ENCODE data around the gene MCTP2.

Gene MCTP2

GRCh38 chr15:94230883-94231722, at the start of gene MCTP2:
MCTP2 (plus strand) TSS chr15:94231561; CDS start chr15:94298266, 66,705 bp downstream.
- peak; percentile 33 to 74 (median 50) for DNase-seq

- DNase-seq, result no peak
These were observed 48.5 kb upstream of the MCTP2 start for GRCh38 chr15:94182883-94183282.

- DNase-seq, result no peak
These were observed 45.7 kb upstream of the MCTP2 start for GRCh38 chr15:94185547-94186236.

GRCh38 chr15:94186770-94187331, 44.5 kb upstream of the MCTP2 start:
- DNase-seq, result no peak

GRCh38 chr15:94193906-94194305, 37.5 kb upstream of the MCTP2 start:
- DNase-seq, result no peak

- no peak for DNase-seq
These were observed 34.8 kb upstream of the MCTP2 start for GRCh38 chr15:94196531-94196930.

- DNase-seq, result no peak
These were observed 32.7 kb upstream of the MCTP2 start for GRCh38 chr15:94198633-94199032.

GRCh38 chr15:94199725-94200124, 31.6 kb upstream of the MCTP2 start:
- no peak for DNase-seq

GRCh38 chr15:94203306-94203705, 28.1 kb upstream of the MCTP2 start:
- DNase-seq, result no peak

- no peak for DNase-seq
These were observed 26.0 kb upstream of the MCTP2 start for GRCh38 chr15:94205366-94205765.

- DNase-seq, result no peak
These were observed 24.7 kb upstream of the MCTP2 start for GRCh38 chr15:94206463-94207167.

GRCh38 chr15:94212291-94212690, 19.1 kb upstream of the MCTP2 start:
- no peak for DNase-seq

GRCh38 chr15:94225616-94226015, 5.7 kb upstream of the MCTP2 start:
- DNase-seq, result no peak

GRCh38 chr15:94228611-94229010, 2.8 kb upstream of the MCTP2 start:
- no peak for DNase-seq

- no peak for DNase-seq
These were observed 1.6 kb upstream of the MCTP2 start for GRCh38 chr15:94229591-94230369.

- no peak for DNase-seq
These were observed 904 bp upstream of the MCTP2 start for GRCh38 chr15:94230431-94230882.

- no peak for DNase-seq
These were observed 535 bp downstream of the MCTP2 start for GRCh38 chr15:94231723-94232468.

- no peak for DNase-seq
These were observed 2.1 kb downstream of the MCTP2 start for GRCh38 chr15:94233441-94233840.

GRCh38 chr15:94234300-94234699, 2.9 kb downstream of the MCTP2 start:
- DNase-seq, result no peak

- DNase-seq, result no peak
These were observed 3.7 kb downstream of the MCTP2 start for GRCh38 chr15:94235041-94235440.

- no peak for DNase-seq
These were observed 4.3 kb downstream of the MCTP2 start for GRCh38 chr15:94235646-94236045.

GRCh38 chr15:94236608-94237007, 5.2 kb downstream of the MCTP2 start:
- DNase-seq, result no peak
